Transverse colon (tissue), 4 donors: Measurements from ENCODE around the gene ROR1. TPM values are rescaled to one million over a fixed set of nuclear protein-coding genes. Genes with fewer than 3 reads are reported as not detected.

Source experiments
- DNase-seq: peaks from one replicate; pipeline ENCODE4 v3.0.0-alpha.2; 2019
- H3K27ac ChIP-seq, 4 donors: fragments of 200-600 bp; sonication (generic); 2 replicates each; pipeline ENCODE4 v1.5.1; 2016 to 2018; ENCODE audit warnings: inconsistent platforms in 4 of 4
- H3K27me3 ChIP-seq: fragments of 200-600 bp; sonication (generic); 2 replicates; pipeline ENCODE4 v1.5.1; 2017; ENCODE audit warnings: inconsistent platforms
- H3K36me3 ChIP-seq, 4 donors: fragments of 200-600 bp; sonication (generic); 2 replicates each; pipeline ENCODE4 v1.5.1; 2017 to 2019; ENCODE audit warnings: inconsistent platforms in 4 of 4
- H3K4me1 ChIP-seq, 4 donors: fragments of 200-600 bp; sonication (generic); 2 replicates each; pipeline ENCODE4 v1.5.1; 2017 to 2020; ENCODE audit warnings: inconsistent platforms in 4 of 4
- H3K4me3 ChIP-seq, 4 donors: fragments of 200-600 bp; sonication (generic); 1 replicate in 1 of 4; 2 replicates in 3 of 4; pipeline versions ENCODE4 v1.5.1 to v1.6.1; 2017 to 2019; ENCODE audit warnings: inconsistent platforms in 4 of 4
- H3K9me3 ChIP-seq, 2 donors: fragments of 200-600 bp; sonication (generic); 2 replicates each; pipeline ENCODE4 v1.5.1; 2017 to 2019; ENCODE audit warnings: inconsistent platforms in 2 of 2
- EP300 ChIP-seq: sonication (generic); formaldehyde crosslinking; IDR thresholded peaks from one replicate; pipeline ENCODE4 v1.6.1; 2017; ENCODE audit warnings: antibody characterized with exemption, low read depth
- POLR2A ChIP-seq: fragments of 450-650 bp; IDR thresholded peaks from one replicate; pipeline ENCODE4 v1.6.1; 2016; ENCODE audit warnings: antibody characterized with exemption, mild to moderate bottlenecking, moderate library complexity
- POLR2AphosphoS5 ChIP-seq, 3 donors: sonication (generic); formaldehyde crosslinking; IDR thresholded peaks; one replicate each; pipeline ENCODE4 v1.6.1; 2016; ENCODE audit warnings: antibody characterized with exemption in 3 of 3
- WGBS, 2 donors: methylation state at CpG; one replicate each; pipeline ENCODE4 v1.1.5; 2018; ENCODE audit warnings: low coverage in 1 of 2; 5-methylcytosine and 5-hydroxymethylcytosine counted together
- in situ Hi-C, 4 donors: fragments of 200-750 bp; cut with MboI; loops; one replicate each; pipeline versions ENCODE4 v1.15.0 to v1.15.1; 2017; ENCODE audit warnings: low sequenced_read_pairs in 3 of 4, low pct_ligation_motif_present in 1 of 4, low pct_unique_long_range_greater_than_20kb in 1 of 4
- intact Hi-C: fragments of 100-400 bp; cut with DNase I; formaldehyde crosslinking; loops from one replicate; pipeline ENCODE4 v1.15.1; 2023; ENCODE audit warnings: low total_unique reads
- total RNA-seq, 4 donors: library from RNA; depleted of rRNA; stranded (reverse); fragments of >200 nt; gene quantifications; one replicate each; pipeline ENCODE4 v1.1.0, GENCODE V29; 2016
- TF ChIP-seq, protein P1 (sequence below), 5 experiments: fragments of 200-600 bp in 3 of 5; fragments of 450-650 bp in 2 of 5; sonication (generic) in 3 of 5; IDR thresholded peaks; 1 replicate in 2 of 5; 2 replicates in 3 of 5; pipeline ENCODE4 v1.5.1; 2016 to 2017; ENCODE audit warnings: antibody characterized with exemption in 5 of 5, inconsistent platforms in 3 of 5, mild to moderate bottlenecking in 2 of 5, moderate library complexity in 1 of 5

The ROR1 gene
- total RNA-seq, 4 donors from 2014 or later, result 3.0 to 6.7 (median 4.6) TPM

GRCh38 chr1:63931468-63931867 lies 157.7 kb downstream of the ROR1 start:
- no peaks in the 10 kb centered on the region for H3K27me3 ChIP-seq
- DNase-seq, result no peak
- intact Hi-C loops (no loop called here), in situ Hi-C loops (no loop called here)
- 84 to 89% methylated on average over 2 of the region's 2 CpGs for WGBS, 2 donors
- H3K36me3 ChIP-seq, result no peaks in the 10 kb centered on the region
- H3K4me1 ChIP-seq, result peaks cover 0 to 14% (median 4%) of the 10 kb centered on the region in 4 donors
- H3K27ac ChIP-seq, result no peak overlapping the region
- H3K9me3 ChIP-seq, result no peaks in the 10 kb centered on the region
- H3K4me3 ChIP-seq, result no peak overlapping the region
- no peak for TF ChIP-seq EP300
- TF ChIP-seq POLR2A, result no peak
- TF ChIP-seq POLR2AphosphoS5 (IDR thresholded peaks at IDR 0.05), result no peak
- TF ChIP-seq, protein P1, sequence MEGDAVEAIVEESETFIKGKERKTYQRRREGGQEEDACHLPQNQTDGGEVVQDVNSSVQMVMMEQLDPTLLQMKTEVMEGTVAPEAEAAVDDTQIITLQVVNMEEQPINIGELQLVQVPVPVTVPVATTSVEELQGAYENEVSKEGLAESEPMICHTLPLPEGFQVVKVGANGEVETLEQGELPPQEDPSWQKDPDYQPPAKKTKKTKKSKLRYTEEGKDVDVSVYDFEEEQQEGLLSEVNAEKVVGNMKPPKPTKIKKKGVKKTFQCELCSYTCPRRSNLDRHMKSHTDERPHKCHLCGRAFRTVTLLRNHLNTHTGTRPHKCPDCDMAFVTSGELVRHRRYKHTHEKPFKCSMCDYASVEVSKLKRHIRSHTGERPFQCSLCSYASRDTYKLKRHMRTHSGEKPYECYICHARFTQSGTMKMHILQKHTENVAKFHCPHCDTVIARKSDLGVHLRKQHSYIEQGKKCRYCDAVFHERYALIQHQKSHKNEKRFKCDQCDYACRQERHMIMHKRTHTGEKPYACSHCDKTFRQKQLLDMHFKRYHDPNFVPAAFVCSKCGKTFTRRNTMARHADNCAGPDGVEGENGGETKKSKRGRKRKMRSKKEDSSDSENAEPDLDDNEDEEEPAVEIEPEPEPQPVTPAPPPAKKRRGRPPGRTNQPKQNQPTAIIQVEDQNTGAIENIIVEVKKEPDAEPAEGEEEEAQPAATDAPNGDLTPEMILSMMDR (IDR thresholded peaks at IDR 0.05), result no peak

- WGBS, 2 donors, result 90 to 100% methylated on average over 1 of the region's 1 CpG
- in situ Hi-C loops, result no loop called here
These were observed 160.9 kb downstream of the ROR1 start for GRCh38 chr1:63934697-63935096.

GRCh38 chr1:63935143-63935542 lies 161.3 kb downstream of the ROR1 start:
- Histone ChIP-seq H3K27me3 (no peaks in the 10 kb centered on the region), H3K4me1 (peaks cover 0 to 6% (median 0%) of the 10 kb centered on the region in 4 donors), H3K4me3 (no peak overlapping the region), H3K9me3 (no peaks in the 10 kb centered on the region), H3K36me3 (no peaks in the 10 kb centered on the region), H3K27ac (no peak overlapping the region)
- intact Hi-C loops (no loop called here), in situ Hi-C loops (no loop called here)
- 69 to 75% methylated on average over 1 of the region's 1 CpG for WGBS, 2 donors
- no peak for TF ChIP-seq POLR2A
- no peak for TF ChIP-seq POLR2AphosphoS5 (IDR thresholded peaks at IDR 0.05)
- TF ChIP-seq, protein P1 (IDR thresholded peaks at IDR 0.05), result no peak
- TF ChIP-seq EP300, result no peak
- no peak for DNase-seq

More at GRCh38 chr1:63934697-63935096, 160.9 kb downstream of the ROR1 start:
- DNase-seq, result no peak
- Histone ChIP-seq H3K4me3 (no peak overlapping the region), H3K9me3 (no peaks in the 10 kb centered on the region), H3K27ac (no peak overlapping the region), H3K36me3 (no peaks in the 10 kb centered on the region), H3K4me1 (peaks cover 0 to 6% (median 0%) of the 10 kb centered on the region in 4 donors), H3K27me3 (no peaks in the 10 kb centered on the region)
- intact Hi-C loops, result no loop called here
- no peak for TF ChIP-seq EP300
- TF ChIP-seq POLR2A, result no peak
- TF ChIP-seq, protein P1 (IDR thresholded peaks at IDR 0.05), result no peak
- TF ChIP-seq POLR2AphosphoS5 (IDR thresholded peaks at IDR 0.05), result no peak

- no peak overlapping the region for H3K27ac ChIP-seq
- TF ChIP-seq EP300 (no peak), POLR2A (no peak), POLR2AphosphoS5 (IDR thresholded peaks at IDR 0.05) (no peak)
- TF ChIP-seq, protein P1 (IDR thresholded peaks at IDR 0.05), result no peak
- H3K4me3 ChIP-seq, result no peak overlapping the region
- WGBS, 2 donors, result 14 to 29% methylated on average over 1 of the region's 1 CpG
- H3K4me1 ChIP-seq, result peaks cover 0 to 6% (median 0%) of the 10 kb centered on the region in 4 donors
- intact Hi-C loops, result no loop called here
- no peaks in the 10 kb centered on the region for H3K27me3 ChIP-seq
- DNase-seq, result no peak
- in situ Hi-C loops, result no loop called here
- H3K9me3 ChIP-seq, result no peaks in the 10 kb centered on the region
- no peaks in the 10 kb centered on the region for H3K36me3 ChIP-seq
These were observed 161.7 kb downstream of the ROR1 start for GRCh38 chr1:63935553-63935952.
